ENCODE measurements around the gene GNL1. TPM values are rescaled to one million over a fixed set of nuclear protein-coding genes. Genes with fewer than 3 reads are reported as not detected.

GNL1 gene
- total and polyA plus RNA-seq, 2 of the 8 experiments (the other 6 are each of a cell fraction or from before 2014, with no cell fraction given): 42.4 to 67.8 TPM

- H3K27ac ChIP-seq (ENCODE audit: low read depth, low read length): no peak overlapping the region
- no peak overlapping the region for H2AFZ ChIP-seq (ENCODE audit: low read length)
- no peaks in the 10 kb centered on the region for H3K4me1 ChIP-seq (replicated peaks in 1 of 4; ENCODE audit: control insufficient read depth in 3 of 4, insufficient read depth in 4 of 4, low read length in 3 of 4)
- no peak overlapping the region for H4K5ac ChIP-seq (ENCODE audit: insufficient read length, low read depth, low read length)
- H3K14ac ChIP-seq (ENCODE audit: insufficient read length): no peak overlapping the region
- no peak overlapping the region for H2BK15ac ChIP-seq (ENCODE audit: low read length)
- H3K36me3 ChIP-seq (ENCODE audit: control insufficient read depth in 2 of 4, insufficient read depth in 4 of 4, low read length in 3 of 4): peaks cover 15 to 69% (median 46%) of the 10 kb centered on the region in 4 experiments
- no peak overlapping the region for H2BK5ac ChIP-seq (ENCODE audit: low read depth, low read length)
- no peak overlapping the region for H2BK20ac ChIP-seq (ENCODE audit: low read length)
- no peak for DNase-seq (ENCODE audit: low read depth in 1 of 2, low spot score in 2 of 2)
- no peak overlapping the region for H2BK120ac ChIP-seq (replicated peaks; ENCODE audit: low read depth, low read length)
- H3K79me2 ChIP-seq (ENCODE audit: control insufficient read depth in 1 of 2, insufficient read depth in 2 of 2, low read length in 2 of 2): peaks cover 0 to 5% of the 10 kb centered on the region in 2 experiments; a peak in 1 of 4 replicates
- no peak overlapping the region for H4K91ac ChIP-seq (replicated peaks; ENCODE audit: insufficient read length, low read length)
- no peak overlapping the region for H4K8ac ChIP-seq (ENCODE audit: extremely low read depth, insufficient read depth, low read length)
- no peak overlapping the region for H3K23ac ChIP-seq (ENCODE audit: insufficient read length)
- H3K23me2 ChIP-seq (ENCODE audit: low read depth, low read length): no peaks in the 10 kb centered on the region
- no peak for FAIRE-seq
- H3K18ac ChIP-seq (ENCODE audit: extremely low read depth, low read length): no peak overlapping the region
- H3K9me3 ChIP-seq (ENCODE audit: insufficient read depth in 2 of 2, low read depth in 1 of 2, low read length in 1 of 2): peaks cover 0 to 2% of the 10 kb centered on the region in 2 experiments; a peak in 1 of 4 replicates
- peaks cover 3 to 11% of the 10 kb centered on the region in 2 experiments for H4K20me1 ChIP-seq (replicated peaks in 1 of 2; ENCODE audit: control insufficient read depth in 1 of 2, insufficient read depth in 2 of 2, low read length in 2 of 2)
- peaks cover 2% of the 10 kb centered on the region; the same call in 1 of the 2 replicates for H3K79me1 ChIP-seq (ENCODE audit: low read depth, low read length)
- ChIA-PET POLR2A (ENCODE audit: partially characterized antibody) (interaction anchor here (0.9 to 27.0 kb wide), 9 partner anchors 6 to 58 kb away, joined by 3 to 712 read pairs (median 4); partner anchors contain the start of genes C6orf136, GNL1, MRPS18B and PPP1R10), CTCF (ENCODE audit: partially characterized antibody) (interaction anchor here (1.0 to 2.7 kb wide), 3 partner anchors 21 to 47 kb away, joined by 3 to 8 read pairs (median 3); no protein-coding TSS in a partner anchor)
- no peak overlapping the region for H2BK12ac ChIP-seq (ENCODE audit: low read depth, low read length)
- no peak overlapping the region for H3K4me2 ChIP-seq (ENCODE audit: insufficient read depth in 1 of 2, low read depth in 2 of 2, low read length in 2 of 2)
- no peak overlapping the region for H3K4ac ChIP-seq (replicated peaks; ENCODE audit: insufficient read length, low read depth, low read length)
- no peak overlapping the region for H3K56ac ChIP-seq (replicated peaks; ENCODE audit: insufficient read length, low read depth, low read length)
- H2AK5ac ChIP-seq (ENCODE audit: low read depth, low read length): no peak overlapping the region
- 85% methylated on average over 1 of the region's 1 CpG; no CpG with 5 or more reads in 1 of the 2 experiments for WGBS, 2 experiments (ENCODE audit: extremely low coverage in 1 of 2, insufficient coverage in 1 of 2, insufficient read length in 1 of 2, insufficient replicate concordance in 2 of 2, low coverage in 1 of 2, low lambda C conversion rate in 2 of 2, missing lambda C conversion rate in 1 of 2)
- no peak overlapping the region for H3K9ac ChIP-seq (replicated peaks in 1 of 4; ENCODE audit: extremely low read depth in 1 of 4, low read depth in 3 of 4, low read length in 3 of 4)
- H3K27me3 ChIP-seq (replicated peaks in 1 of 4; ENCODE audit: control insufficient read depth in 3 of 4, extremely low read depth in 1 of 4, insufficient read depth in 3 of 4, low read length in 3 of 4): no peaks in the 10 kb centered on the region
- no peak overlapping the region for H3K4me3 ChIP-seq (ENCODE audit: extremely low read depth in 1 of 4, insufficient read depth in 2 of 4, low read depth in 3 of 4, low read length in 4 of 4)
- no peak for TF ChIP-seq CBX5 (IDR thresholded peaks at IDR 0.05; ENCODE audit: low read depth, low read length)
- TF ChIP-seq SP2 (IDR thresholded peaks at IDR 0.05; ENCODE audit: low read length): no peak
- TF ChIP-seq ASH2L (IDR thresholded peaks at IDR 0.05; ENCODE audit: low read length): no peak
- no peak for TF ChIP-seq SIRT6 (IDR thresholded peaks at IDR 0.05; ENCODE audit: low read length)
- no peak for TF ChIP-seq RAD21 (IDR thresholded peaks at IDR 0.05 in 1 of 2, conservative IDR thresholded peaks at IDR 0.05 in 1 of 2; ENCODE audit: low read depth in 2 of 2, low read length in 2 of 2)
- no peak for TF ChIP-seq RXRA (IDR thresholded peaks at IDR 0.05; ENCODE audit: insufficient read depth, low read depth, low read length)
- no peak for TF ChIP-seq MAFK (IDR thresholded peaks at IDR 0.05; ENCODE audit: low read depth, low read length)
- TF ChIP-seq BRCA1 (IDR thresholded peaks at IDR 0.05; ENCODE audit: low read depth, low read length): no peak
- no peak for TF ChIP-seq SUZ12 (IDR thresholded peaks at IDR 0.05; ENCODE audit: low read length)
- TF ChIP-seq NANOG (IDR thresholded peaks at IDR 0.05; ENCODE audit: insufficient read depth, low read depth, low read length, poor library complexity, severe bottlenecking): no peak
- TF ChIP-seq CTCF (IDR thresholded peaks at IDR 0.05; ENCODE audit: control extremely low read depth in 1 of 3, insufficient read depth in 1 of 3, low read depth in 1 of 3, low read length in 3 of 3): no peak
Observed at GRCh38 chr6:30592287-30592686, 36.0 kb upstream of the GNL1 start.

All from H1 (cell line).